T-helper 1 cell (primary cell): ENCODE data around the gene RND3.

ENCODE experiments used
- DNase-seq, 5 donors: peaks; one replicate each; pipeline ENCODE4 v3.0.0-alpha.2; 2012 to 2020
- total RNA-seq, 4 donors: gene quantifications; one replicate each; lab custom pipeline; 2026; lab: John Stamatoyannopoulos, UW

RND3 gene, protein sequence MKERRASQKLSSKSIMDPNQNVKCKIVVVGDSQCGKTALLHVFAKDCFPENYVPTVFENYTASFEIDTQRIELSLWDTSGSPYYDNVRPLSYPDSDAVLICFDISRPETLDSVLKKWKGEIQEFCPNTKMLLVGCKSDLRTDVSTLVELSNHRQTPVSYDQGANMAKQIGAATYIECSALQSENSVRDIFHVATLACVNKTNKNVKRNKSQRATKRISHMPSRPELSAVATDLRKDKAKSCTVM
- total RNA-seq, result 0 reads per million in 4 donors

DNA sequence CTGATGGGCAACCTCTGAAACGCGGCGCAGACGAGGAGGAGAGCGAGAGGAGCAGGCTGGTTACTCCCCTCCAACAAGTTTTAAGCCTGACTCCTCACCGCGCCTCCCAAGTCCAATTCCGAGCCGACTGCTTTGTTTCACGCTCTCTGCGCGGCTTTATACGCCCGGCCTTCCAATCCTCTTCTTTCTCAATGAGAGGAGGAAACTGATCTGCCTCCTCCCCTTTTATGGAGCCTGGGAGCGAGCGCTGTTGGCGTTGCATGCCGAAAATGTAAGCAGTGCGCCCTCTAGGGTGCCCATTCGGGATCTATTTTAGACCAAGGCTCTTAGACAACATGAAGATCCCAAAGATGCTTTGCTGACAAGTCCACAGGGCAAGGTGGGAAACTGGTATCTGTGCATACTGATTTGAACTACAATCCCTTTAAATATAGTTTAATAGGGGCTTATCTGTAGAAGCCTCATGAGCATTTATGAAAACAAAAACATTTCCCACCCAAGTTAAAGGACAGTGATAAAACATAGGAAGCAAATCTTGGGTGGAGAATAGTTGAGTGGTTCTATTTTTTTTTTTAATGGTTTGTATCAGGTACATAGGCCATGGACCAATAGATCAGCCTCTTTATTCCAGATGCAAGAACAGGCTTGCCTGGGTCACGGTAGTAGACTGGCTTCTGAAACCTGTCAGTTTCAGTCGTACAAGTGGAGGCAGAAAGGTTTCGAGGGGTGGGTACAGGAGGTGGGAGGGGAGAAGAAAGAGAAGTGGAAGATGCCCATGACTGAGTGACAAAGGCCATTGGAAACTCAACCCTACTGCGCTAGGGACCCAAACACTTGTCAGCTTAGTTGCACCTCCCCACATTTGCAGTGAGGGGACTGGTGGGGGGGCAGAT, at the start of gene RND3:
Gene RND3, minus strand, starts transcription at position 131 of the 893 bp plus-strand sequence. CDS start 250 bp downstream, outside the sequence.
- peak in 1 of 5 donors; percentile 38 for DNase-seq

DNA sequence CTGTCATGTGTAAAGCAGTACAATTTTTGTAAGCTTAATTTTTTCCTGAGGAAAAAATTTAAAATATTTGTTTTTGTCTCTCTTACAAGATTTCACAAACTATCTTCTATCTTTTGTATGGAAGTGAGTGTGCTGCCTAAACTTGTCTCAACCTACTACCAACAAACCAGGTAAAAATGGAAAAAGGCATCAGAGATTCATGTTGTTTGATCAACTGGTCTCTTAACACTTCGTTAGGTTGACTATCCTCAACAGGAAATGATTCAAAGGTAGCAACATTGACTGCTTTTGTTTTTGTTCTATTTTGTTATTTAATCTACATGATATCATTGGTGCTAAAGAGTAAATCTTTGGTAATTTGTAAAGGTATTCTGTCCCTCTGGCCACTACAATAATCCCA, 47.7 kb upstream of the RND3 start:
- no peak for DNase-seq

DNA sequence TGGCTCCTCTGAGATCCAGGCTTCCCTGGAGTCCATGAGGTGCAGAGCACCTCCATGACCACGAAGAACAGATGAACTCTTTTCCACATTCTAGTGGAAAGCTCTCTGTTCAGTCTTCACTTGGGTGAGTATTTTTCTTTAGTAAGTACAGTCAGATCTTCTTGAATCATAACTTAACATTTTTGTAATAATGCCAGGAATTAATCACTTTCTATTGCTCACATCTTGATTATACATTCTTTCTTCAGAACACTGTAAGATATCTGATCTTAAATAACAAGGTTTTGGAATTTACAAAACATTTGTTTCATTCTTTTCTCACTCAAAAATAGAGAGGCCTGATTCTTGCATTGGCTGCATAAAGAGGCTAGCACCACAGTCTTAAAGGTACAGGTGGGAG, 45.4 kb upstream of the RND3 start:
- no peak for DNase-seq

DNA sequence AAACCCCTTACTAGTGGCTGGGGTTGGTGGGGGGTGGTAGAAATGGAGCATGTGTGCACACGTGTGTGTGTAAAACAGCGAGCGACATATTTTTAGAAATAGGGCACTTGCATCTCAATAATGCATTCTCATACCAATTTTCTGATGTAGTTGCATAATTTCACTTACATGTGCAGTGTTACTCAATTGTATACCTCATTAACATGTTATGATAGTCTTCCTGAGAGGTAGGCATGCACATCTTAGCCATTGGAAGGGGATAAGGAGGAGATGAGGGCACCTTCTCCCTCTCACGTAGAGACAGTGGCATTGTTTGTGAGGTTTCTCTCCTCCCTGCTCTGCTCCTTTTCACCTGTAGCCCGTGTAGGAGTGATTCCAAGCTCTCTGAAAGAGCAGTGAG, 44.6 kb upstream of the RND3 start:
- DNase-seq, result no peak

DNA sequence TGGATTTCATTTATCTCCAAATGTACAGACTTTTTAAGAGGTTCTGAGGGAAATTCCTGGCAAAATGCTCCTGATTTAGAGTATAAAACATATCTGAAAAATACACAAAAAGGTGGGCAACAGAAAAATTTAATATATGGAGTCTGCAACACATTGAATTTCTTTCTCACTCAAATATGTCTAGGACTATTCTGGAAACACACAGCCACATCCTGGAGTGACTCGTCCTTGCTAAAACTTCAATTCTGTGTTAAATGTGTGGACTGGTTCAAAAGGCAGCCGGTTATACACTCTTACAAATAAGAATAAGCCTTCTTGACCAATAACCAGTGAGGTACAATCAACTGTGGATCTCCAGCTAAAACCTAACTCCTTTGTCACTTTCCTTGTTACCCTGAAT, 44.1 kb upstream of the RND3 start:
- no peak for DNase-seq

DNA sequence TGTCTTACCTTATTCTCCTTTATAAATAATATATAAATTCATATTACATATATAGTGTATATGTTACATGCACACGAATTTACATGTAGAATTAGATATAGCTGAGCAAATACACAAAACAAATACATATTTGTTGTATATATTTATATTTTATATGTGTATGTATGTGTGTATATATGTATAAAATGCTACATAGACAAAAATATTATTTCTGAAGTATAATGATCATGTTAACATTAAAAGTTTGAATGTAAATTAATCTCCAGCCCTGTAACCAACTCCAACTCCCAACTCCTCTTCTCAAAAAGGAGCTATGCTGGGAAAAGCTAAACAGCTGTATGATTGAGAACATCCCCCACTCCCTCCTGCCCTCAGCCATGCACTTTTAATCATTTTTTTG, 42.7 kb upstream of the RND3 start:
- no peak for DNase-seq

DNA sequence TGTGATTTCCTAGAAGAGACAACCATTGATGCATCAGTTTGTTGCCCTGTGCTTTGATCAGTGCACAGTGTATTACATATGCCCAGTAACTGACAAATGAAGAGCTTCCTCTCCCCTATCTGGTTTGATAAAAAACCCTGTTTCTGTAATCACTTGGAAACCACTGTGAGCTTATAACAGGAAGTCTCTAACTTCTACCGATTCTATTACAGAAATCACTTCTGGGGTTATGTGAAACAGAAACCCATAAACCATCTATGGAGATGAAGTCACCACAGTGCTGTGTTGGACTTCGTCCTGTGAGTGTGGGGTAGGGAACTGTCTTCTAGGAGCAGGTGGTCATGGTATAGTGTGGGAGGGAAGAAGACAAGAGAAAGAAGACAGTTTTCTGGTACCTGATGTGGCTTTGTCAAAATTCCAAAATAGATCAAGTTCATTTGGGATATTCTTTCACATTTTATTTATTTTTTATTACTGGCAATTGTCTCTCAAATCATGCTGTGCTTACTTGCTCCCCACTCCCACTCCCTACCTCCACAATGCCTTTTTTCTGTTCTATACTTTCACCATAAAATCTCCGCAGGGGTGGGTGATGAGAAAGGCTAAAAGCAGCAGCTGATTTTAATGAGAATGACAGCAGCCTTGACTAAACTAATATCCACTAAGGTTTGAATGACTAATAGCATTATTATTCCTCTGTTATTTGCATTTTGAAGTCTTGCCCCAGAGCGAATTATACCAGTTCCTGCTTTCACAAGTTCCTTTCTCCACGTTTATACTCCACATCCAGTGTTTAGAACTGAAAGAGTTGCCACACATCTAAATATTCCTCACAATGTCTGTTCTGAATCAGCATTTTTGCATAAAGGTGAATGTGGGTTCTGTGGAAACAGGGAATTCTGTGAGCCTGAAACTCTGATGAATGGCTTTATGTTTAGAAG, 41.7 kb upstream of the RND3 start:
- DNase-seq, result peak in 1 of 5 donors; percentile 27

DNA sequence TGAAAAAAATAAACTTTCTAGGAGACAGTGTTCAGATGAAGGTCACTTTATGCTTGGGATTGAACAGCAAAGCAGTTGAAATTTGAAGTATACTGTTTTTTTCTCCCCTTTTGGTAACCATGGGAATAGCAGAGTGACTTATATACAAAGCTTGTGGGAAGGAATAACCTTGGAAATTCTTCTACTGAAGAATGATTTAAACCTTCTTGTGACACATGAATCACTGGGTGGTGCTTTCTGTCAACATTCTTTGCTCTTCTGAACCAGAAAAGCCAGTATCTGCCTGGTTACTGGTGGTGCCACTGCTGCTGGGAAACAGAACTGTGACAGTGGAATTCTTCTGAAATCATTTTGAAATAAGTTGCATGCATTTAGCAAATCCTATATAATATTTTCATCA, 39.4 kb upstream of the RND3 start:
- DNase-seq, result no peak

DNA sequence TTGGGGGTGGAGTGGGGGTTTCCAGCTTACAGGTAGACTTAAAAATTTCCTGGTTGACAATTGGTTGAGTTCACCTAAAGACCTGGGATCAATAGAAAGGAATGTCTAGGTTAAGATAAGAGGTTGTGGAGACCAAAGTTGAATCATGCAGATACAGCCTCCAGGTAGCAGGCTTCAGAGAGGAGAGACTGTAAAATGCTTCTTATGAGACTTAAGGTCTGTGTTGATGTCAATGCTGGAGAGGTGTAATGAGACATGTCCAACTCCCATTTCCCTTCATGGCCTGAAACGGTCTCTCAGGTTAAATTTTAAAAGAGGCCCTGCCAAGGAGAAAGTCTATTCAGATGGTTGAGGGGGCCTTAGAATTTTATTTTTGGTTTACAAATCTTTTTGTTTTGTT, 38.5 kb upstream of the RND3 start:
- DNase-seq, result no peak

DNA sequence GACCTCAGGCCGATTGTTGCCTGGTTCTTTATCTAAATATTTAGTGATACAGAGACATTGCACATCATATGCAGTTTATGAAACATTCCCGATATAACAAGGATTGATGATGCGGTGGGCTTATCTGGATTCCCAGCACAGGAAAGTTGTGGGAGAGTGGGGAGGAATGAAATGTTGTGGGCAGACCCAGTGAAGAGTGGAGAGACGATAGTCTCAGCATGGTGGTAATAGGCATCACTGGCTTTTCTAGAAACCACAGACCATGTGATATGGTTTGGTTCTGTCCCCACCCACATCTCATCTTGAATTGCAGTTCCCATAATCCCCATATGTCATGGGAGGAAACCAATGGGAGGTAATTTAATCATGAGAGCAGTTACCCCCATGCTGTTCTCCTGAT, 34.8 kb upstream of the RND3 start:
- DNase-seq, result no peak

DNA sequence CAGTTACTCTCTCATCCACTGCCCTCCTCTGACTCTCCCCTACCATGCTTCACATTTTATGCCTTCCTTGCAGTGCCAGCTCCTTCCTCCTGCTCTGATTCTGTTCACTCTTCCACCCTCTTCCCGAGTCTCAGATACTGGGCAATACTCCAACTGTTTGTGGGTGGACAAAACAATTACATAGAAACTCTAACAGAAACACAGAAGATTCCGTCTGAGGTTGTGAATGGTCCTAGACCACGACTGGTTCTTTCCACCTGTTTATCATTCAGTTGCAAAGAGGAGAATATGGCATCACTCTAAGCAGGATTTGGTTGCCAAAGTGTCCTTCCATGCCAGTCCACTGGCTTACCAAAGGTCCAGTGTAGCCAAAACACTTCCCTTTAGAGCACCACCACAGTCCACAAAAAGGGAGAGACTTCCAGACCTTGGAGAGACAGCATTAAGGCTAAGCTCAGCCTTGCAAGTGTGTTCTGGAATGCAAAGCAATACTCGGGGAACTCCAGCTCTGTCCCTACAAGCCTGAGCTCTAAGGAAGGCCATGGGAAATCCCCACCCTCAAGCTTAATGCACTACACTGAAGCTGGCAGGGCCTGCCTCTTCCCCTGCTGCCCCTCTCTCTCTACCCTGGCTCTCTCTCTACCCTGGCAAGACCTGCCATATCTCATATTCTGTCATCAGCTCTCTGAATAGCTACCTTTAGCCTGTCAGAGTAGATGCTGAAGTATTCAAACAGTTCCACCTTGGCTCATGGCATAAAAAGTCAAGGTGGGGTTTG, 33.6 kb upstream of the RND3 start:
- DNase-seq, result no peak

DNA sequence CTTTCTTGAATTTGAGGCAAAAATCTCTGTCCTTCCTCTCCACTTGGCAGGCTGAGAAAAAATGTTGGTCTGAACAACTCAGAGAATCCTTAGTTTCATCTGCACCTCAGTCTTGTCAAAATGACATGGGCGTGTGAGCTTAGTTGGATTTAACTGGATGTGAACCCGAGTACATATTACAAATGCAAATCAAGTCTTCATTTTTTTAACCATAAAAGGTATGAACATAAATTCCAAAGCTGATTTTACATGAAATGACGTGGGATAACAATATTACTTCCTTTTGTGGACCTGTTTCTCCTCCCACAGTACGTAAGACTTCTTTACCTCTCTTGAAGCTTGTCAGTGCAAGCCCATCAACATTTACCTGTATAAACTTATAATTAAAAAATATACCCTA, 32.6 kb upstream of the RND3 start:
- DNase-seq, result no peak

DNA sequence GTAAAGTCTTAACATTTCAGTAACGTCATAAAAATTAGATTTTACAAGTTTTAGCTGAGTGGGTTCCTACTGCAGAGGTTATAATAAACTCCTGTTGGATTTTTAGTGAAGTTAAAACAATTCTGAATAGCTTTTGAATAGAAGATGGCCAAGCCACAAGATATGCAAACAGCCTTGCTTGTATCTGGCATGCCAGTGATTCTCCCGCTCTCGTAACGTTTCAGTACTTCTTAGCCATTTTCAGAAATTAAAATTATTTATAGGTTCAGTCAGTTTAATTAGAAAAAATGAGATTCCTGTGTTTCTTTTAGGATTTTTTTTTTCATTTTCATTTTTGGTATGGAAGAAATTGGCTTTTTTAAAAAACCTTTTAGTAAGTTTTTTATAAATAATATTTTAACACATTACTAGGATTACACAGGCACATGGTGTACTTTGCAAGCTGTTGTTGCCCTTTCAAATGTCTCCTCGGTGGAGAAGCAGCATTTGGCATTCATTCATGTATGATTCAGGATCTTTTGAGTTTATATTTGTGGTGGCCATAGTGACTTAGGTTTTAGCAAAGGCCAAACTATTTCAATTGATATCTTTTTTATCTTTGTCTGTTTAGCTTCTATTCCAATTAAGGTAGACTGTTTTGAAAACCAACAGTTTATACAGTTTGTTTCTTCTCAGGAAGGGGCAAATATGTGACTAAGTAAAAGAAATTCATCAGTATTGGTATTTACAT, 30.6 kb upstream of the RND3 start:
- no peak for DNase-seq

DNA sequence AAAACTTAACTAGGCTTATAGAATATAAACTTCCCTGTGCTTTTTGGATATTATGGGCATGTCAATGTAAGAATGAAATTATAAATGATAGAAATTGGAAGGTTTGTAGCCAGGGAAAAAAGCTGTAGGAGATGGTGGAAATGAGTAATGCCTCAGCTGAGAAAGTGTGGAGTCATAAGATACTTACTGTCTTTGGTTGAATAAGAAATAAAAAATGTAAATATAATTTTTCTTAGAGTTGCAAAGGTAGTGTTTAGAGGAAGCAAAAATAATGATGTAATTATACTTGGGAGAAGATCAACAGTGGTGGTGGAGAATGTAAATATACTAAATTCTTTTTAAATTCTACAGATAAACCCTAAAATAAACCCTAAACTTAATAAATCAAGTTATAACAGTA, 26.2 kb upstream of the RND3 start:
- DNase-seq, result no peak

DNA sequence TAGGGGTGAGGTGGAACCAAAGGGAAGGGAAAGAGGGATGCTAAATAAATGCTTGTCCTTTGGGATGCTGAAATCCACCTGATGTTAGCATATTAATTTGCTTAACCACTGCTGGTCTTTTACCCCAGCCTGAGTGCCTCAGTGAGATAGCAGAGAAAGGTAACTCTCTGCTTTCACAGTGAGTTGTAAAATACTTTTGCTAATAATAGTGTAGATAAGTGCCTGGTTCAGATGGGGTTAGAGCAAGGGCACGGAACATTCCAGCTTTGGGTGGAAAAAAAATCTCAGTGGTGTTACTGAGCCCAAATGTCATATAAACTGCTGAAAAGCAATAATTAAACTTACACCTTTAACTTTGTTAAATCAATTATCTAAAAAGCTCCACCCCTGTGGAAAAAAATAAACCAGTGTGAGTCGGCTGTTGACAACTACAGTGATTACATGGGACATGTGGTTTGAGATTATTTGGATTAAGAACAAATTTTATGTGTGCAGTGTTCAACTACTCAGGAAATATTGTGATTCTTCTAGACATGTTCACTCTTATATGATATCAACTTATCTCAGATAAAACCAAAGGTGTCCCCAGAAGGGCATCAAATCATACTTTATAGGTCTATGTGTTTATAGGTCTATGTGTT, 21.1 kb upstream of the RND3 start:
- no peak for DNase-seq

DNA sequence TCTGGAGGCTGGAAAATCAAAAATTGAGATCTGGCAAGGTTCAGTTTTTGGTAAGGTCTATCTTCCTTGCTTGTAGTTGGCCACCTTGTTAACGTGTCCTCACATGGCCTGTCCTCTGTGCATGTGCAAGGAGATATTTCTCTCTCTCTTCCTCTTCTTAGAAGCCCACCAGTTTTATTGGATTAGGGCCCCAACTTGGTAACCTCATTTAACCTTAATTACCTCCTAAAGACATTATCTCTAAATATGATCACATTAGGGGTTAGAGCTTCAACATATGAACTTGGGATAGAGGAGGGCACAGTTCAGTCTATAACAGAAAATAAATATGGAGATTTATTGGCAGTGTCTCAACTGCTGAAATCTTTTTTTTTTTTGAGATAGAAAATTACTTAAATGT, 19.6 kb upstream of the RND3 start:
- DNase-seq, result no peak

DNA sequence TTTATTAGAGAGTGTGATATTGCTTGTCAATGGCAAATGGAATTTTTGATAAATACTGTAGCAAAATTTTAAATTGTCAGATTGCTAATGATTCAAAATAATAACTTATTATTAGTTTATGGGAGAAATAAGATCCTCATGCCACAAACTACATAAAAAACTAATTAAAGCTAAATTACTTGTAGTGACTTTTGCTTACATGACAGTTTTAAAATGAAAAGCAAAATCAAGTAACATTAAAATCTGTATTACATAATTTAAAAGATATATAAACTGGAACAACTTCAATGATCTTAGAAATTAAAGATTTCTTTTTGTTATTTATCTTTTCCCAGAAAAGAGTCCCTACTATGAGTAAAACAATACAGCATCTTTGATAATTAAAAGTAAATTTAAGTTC, 17.7 kb upstream of the RND3 start:
- no peak for DNase-seq

DNA sequence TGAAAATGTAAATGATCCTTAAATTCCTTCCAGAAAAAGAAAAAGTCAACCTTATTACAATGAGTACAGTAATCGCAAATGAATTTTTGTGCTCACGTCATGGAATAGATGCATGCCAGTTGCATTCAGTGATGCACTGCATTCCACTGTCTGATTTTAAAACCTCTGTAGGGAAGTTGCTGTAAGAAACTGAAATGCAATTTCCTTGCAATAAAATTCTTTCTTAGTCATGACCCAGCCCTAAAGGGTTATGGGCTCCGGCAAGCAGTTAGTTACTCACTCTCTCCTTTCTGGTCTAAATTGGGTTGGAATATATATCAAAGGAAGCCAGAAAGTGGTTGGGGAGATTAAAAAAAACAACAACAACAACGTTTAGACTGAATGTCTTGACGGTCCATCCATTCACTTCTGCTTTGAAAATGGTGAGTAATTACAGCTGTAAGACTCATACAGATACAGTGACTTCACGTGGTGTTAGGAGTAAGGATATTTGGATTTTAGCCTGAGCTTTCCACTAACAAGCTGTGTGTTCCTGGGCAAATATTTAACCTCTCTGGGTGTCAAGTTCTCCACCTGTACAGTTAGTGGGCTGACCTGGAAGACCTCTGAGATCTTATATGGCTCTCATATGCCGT, 8.6 kb upstream of the RND3 start:
- DNase-seq, result no peak

DNA sequence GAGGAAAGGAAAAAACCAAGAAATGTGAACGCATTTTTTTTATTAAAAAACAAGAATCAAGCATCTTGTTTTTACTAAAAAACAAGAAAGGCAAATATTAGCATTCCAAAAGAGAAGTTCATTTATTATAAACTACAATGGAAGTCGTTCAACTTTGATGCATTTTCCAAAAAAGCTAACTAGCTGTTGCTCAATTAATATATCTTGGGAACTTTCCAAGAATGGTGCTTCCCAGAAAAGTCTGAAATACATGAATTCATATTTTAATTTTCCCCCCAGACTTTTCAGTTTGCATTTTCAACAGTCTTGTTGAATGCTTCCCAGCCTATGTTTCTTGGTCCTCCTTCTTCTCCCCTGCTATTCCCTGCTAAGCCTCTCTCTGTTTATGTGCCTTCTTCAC, 7.5 kb upstream of the RND3 start:
- DNase-seq, result no peak

DNA sequence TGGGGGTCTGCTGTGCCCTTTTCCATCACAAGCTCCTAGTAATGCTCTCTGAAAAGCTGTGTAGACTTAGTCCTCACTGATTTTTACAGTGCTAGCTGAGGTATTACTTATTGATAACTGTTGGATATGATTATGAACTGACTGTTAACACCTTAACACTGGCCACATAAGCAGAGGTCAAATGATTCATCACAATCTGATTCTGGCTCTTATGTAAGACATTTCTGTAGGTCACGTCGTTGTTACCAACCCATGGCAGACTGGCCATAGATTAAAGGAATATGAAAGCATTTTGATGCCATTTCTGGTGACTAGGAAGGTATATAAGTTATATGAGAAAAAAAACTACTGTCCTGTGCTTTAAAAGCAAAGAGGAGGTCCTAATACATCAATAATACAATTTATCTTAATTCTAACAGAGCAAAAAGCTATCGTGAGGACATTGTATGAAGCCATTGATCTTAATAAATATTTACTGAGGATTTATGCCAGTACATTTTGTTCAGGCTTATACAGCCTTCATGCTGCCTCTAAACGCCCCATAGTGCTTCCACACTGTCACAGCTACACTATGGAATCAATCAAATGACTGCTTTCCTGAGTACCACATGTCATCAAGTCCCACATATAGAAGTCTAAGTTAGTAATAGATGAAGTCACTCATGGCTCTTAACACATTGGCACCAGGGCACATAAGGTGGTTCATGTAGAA, 6.9 kb upstream of the RND3 start:
- DNase-seq, result no peak
